ENCODE measurements around the gene EPHB2. TPM values are rescaled to one million over a fixed set of nuclear protein-coding genes. Genes with fewer than 3 reads are reported as not detected.

Gene EPHB2
- total and polyA plus RNA-seq, 2 donors (not counting 1 experiment from before 2014, with no cell fraction given), result 0.07 to 0.39 TPM

GRCh38 chr1:22702296-22703085, 8.1 kb upstream of the EPHB2 start:
- POLR2A ChIA-PET, result no interaction called here
- Histone ChIP-seq H3K4me1 (ENCODE audit: control insufficient read depth in 2 of 2, insufficient read depth in 2 of 2, low read length in 2 of 2) (no peaks in the 10 kb centered on the region), H3K79me2 (ENCODE audit: control insufficient read depth, insufficient read depth, low read length) (no peaks in the 10 kb centered on the region), H3K27me3 (replicated peaks in 1 of 4; ENCODE audit: control extremely low read depth in 1 of 4, control insufficient read depth in 3 of 4, insufficient read depth in 4 of 4, low read length in 3 of 4) (peaks cover 0 to 8% (median 0%) of the 10 kb centered on the region in 4 experiments), H3K9me3 (ENCODE audit: control extremely low read depth in 1 of 3, control insufficient read depth in 2 of 3, insufficient read depth in 1 of 3, low read length in 2 of 3) (no peaks in the 10 kb centered on the region), H2AFZ (ENCODE audit: insufficient read depth, low read depth, low read length, poor library complexity, severe bottlenecking) (no peak overlapping the region), H3K4me2 (replicated peaks; ENCODE audit: low read depth, low read length, poor library complexity, severe bottlenecking) (no peak overlapping the region), H3K9ac (ENCODE audit: low read length) (no peak overlapping the region), H4K20me1 (ENCODE audit: control insufficient read depth, insufficient read depth, low read length, poor library complexity, severe bottlenecking) (no peaks in the 10 kb centered on the region), H3K27ac (ENCODE audit: low read length in 2 of 2) (no peak overlapping the region), H3K36me3 (replicated peaks in 1 of 2; ENCODE audit: control extremely low read depth in 1 of 2, control insufficient read depth in 1 of 2, extremely low read depth in 1 of 2, insufficient read depth in 2 of 2, low read length in 1 of 2) (no peaks in the 10 kb centered on the region), H3K4me3 (ENCODE audit: control extremely low read depth in 1 of 5, extremely low read depth in 1 of 5, insufficient read depth in 1 of 5, low read depth in 2 of 5, low read length in 4 of 5) (no peak overlapping the region)
- TF ChIP-seq, protein P1, sequence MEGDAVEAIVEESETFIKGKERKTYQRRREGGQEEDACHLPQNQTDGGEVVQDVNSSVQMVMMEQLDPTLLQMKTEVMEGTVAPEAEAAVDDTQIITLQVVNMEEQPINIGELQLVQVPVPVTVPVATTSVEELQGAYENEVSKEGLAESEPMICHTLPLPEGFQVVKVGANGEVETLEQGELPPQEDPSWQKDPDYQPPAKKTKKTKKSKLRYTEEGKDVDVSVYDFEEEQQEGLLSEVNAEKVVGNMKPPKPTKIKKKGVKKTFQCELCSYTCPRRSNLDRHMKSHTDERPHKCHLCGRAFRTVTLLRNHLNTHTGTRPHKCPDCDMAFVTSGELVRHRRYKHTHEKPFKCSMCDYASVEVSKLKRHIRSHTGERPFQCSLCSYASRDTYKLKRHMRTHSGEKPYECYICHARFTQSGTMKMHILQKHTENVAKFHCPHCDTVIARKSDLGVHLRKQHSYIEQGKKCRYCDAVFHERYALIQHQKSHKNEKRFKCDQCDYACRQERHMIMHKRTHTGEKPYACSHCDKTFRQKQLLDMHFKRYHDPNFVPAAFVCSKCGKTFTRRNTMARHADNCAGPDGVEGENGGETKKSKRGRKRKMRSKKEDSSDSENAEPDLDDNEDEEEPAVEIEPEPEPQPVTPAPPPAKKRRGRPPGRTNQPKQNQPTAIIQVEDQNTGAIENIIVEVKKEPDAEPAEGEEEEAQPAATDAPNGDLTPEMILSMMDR (IDR thresholded peaks at IDR 0.05), result no peak
- TF ChIP-seq EZH2 (IDR thresholded peaks at IDR 0.05; ENCODE audit: borderline replicate concordance, insufficient read depth, low read depth, low read length, poor library complexity, severe bottlenecking), result no peak
- no peaks in the 10 kb centered on the region for H3K4me1 Mint-ChIP-seq
- no peak overlapping the region for H3K27ac Mint-ChIP-seq
- 70% methylated on average over 10 of the region's 12 CpGs for WGBS (ENCODE audit: insufficient coverage)
- CTCF ChIA-PET, result interaction anchor here (0.6 to 1.0 kb wide), 2 partner anchors 16 to 510 kb away, joined by 4 to 5 read pairs; no protein-coding TSS in a partner anchor
- DNase-seq, result no peak
- intact Hi-C loops (cut with micrococcal nuclease), result loop anchor here (10.0 kb wide), 1 partner anchor 482 kb away; no protein-coding TSS in a partner anchor
- no peaks in the 10 kb centered on the region for H3K9me3 Mint-ChIP-seq (ENCODE audit: insufficient read depth)
- H3K27me3 Mint-ChIP-seq, result peaks cover 24% of the 10 kb centered on the region
- no peak for ATAC-seq (ENCODE audit: low read depth)
- H3K4me3 Mint-ChIP-seq, result no peak overlapping the region

Data from B cell (primary cell).